Kasumi-1 (cell line): ENCODE results near the gene CXCL11.
"Not testable (repeated sequence)": the region's sequence is repeated elsewhere in the genome, so short reads cannot be mapped to it uniquely, and the experiment has no call there.

Source experiments
- DNase-seq, 2 experiments: peaks; one replicate each; lab custom pipeline; 2025; lab: John Stamatoyannopoulos, UW

Gene CXCL11

DNA sequence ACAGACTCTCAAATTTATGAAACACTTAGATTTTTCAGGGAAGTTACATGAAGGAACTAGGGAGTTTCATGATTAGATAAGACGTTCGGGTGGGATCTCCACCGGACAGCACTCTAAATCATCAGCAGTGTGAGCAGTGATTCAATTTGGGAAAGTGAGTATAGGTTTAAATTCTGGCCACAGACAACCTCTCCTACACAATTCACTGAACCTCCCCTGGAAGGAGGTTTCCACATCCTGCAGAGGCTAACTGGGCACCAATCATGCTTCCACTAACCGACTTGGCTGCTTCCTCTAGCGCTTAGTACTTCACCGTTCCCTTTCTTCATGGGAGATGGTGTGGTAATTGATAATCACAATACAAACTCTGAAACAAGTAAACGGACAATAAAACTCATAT, 34.2 kb downstream of the CXCL11 start:
- no peak for DNase-seq

DNA sequence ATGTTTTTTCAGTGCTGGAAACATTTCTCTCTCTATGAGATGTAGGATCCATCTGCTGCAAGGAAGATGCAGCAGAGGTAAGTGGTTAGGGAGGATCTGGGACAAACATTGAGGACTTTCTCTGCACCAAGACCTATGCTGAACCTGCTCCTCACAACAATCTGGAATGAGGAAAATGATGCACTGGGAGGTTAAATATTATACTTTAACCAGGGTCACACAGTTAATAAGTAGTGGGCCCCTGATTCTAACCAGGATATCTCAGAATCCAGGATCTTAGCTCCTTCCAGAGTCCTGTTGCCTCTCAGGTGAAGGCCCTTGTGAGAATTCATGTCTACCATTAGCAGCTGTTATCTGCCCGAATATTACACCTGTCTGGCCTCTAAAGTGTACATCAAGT, 35.6 kb downstream of the CXCL11 start:
- DNase-seq: no peak

DNA sequence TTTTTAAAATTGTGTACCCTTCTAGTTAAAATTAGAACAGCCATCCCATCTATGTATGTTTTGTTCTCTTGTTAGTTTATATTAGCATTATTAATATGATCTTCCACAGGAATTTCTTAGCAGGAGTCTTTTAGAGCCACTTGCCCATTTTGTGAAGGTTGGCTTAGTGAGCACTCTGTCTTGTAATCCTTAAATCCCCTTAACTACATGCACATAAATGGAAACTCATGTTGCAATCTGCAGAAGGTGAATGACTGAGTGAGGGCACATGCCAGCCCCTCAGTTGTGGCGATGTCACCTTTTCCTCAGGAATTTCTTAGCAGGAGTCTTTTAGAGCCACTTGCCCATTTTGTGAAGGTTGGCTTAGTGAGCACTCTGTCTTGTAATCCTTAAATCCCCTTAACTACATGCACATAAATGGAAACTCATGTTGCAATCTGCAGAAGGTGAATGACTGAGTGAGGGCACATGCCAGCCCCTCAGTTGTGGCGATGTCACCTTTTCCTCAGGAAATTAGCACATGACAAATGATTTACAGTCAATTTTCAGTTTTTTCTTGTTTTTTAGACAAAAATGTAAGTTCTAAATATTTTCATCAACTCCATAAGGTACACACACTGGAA, 37.2 kb downstream of the CXCL11 start:
- not testable (repeated sequence) for DNase-seq

DNA sequence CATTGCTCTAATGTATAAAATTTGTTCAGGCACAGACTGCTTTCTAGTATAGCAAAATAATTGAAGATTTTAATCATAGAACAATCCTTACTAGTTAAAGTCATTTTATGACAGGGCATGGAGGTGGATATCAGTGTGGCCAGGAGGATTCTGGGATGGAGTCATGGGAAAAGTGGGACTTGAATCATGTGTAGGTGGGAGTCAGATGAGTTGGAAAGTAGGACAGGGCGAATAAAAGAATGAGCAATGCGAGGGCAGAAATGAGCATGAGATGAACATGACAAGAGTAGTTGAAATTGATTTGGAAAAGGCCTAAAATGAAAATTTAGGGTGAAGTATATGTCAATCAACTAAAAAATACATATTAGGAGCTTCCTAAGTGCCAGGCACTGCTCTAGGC, 37.9 kb downstream of the CXCL11 start:
- no peak for DNase-seq

GRCh38 chr4:75997081-75997480, 38.8 kb downstream of the CXCL11 start:
- DNase-seq: no peak

GRCh38 chr4:75995727-75996126, 40.1 kb downstream of the CXCL11 start:
- peak; percentile 68 to 69 for DNase-seq

- DNase-seq: no peak
These were observed 43.4 kb downstream of the CXCL11 start for GRCh38 chr4:75992462-75992861.

- no peak for DNase-seq
These were observed 45.9 kb downstream of the CXCL11 start for GRCh38 chr4:75989846-75990528.

GRCh38 chr4:75985116-75985515, 50.8 kb downstream of the CXCL11 start:
- DNase-seq: no peak
